GM18526 (cell line): Measurements from ENCODE around the gene ZMAT5.

Experiments
- POLR2A ChIP-seq: IDR thresholded peaks from 3 replicates; pipeline ENCODE4 v1.6.1; 2011; ENCODE audit not compliant: insufficient read length; ENCODE audit errors: extremely low read depth

Gene ZMAT5

DNA sequence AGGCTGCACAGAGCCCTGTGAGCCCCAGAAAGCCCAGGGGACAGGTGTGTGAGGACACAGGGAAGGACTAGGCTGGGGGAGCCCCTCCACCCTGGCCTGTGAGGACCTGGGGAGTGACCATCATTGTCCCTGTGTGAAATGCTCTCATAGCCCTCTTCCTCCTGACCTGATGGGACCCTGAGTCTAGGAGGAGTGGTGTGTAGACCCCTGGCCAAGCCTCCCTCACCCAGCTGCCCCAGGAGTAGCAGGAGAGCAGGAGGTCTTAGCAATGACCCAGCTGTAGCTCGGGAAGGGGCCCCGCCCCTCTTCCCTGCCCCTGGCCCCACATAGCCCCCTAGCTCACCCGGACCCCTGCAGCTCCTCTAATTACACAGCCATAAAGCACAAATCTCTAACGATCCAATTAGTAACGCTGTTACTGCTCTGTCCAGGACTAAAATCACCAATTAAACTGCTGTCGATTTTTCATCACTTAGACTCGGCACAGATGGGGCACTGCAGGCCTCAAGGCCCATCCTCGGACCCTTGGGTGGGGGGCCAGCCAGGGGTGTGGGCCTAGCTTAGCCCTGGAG is 53.6 kb downstream of the ZMAT5 start:
- TF ChIP-seq POLR2A: no peak

DNA sequence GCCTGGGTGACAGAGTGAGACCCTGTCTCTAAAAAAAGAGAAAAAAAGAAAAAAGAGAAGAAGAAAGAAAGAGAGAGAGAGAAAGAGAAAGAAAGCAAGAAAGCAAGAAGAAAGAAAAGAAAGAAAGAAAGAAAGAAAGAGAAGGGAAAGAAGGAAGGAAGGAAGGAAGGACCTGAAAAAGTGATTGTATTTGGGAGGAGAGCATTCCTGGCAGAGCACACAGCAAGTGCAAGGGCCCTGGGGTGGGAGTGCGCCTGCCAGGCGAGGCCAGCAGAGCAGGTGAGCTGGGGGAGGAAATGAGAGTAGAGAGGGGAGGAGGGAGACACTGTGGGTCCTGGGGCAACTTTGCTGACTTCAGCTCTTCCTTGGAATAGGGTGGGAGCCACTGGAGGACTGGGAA is 54.7 kb downstream of the ZMAT5 start:
- TF ChIP-seq POLR2A: no peak

GRCh38 chr22:29710922-29711593 is 55.7 kb downstream of the ZMAT5 start:
- no peak for TF ChIP-seq POLR2A

GRCh38 chr22:29710193-29710592 is 56.6 kb downstream of the ZMAT5 start:
- TF ChIP-seq POLR2A: no peak

- TF ChIP-seq POLR2A: no peak
Measured at GRCh38 chr22:29707471-29707870, 59.3 kb downstream of the ZMAT5 start.

GRCh38 chr22:29707010-29707409 is 59.8 kb downstream of the ZMAT5 start:
- TF ChIP-seq POLR2A: no peak

GRCh38 chr22:29706486-29706885 is 60.3 kb downstream of the ZMAT5 start:
- no peak for TF ChIP-seq POLR2A

DNA sequence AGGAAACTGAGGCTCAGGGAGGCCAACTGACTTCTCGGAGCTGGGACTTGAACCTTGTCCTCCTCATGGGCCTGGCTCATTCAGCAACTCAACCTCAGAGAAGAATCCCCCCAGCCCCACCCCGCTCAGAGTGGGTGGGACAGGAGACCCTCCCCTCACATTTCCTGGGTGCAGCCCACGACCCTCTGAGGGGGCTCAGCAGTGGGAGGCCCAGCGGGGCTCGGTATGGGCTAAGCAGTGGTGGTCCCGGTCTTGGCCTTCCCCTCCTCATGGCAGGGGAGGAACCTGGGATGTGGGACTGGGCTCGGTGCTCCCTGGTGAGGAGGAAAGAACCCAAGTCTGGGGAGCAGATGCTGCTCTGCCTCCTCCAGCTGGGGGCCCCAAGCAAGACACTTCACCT is 61.2 kb downstream of the ZMAT5 start:
- no peak for TF ChIP-seq POLR2A

GRCh38 chr22:29704528-29705285 is 62.1 kb downstream of the ZMAT5 start:
- no peak for TF ChIP-seq POLR2A

DNA sequence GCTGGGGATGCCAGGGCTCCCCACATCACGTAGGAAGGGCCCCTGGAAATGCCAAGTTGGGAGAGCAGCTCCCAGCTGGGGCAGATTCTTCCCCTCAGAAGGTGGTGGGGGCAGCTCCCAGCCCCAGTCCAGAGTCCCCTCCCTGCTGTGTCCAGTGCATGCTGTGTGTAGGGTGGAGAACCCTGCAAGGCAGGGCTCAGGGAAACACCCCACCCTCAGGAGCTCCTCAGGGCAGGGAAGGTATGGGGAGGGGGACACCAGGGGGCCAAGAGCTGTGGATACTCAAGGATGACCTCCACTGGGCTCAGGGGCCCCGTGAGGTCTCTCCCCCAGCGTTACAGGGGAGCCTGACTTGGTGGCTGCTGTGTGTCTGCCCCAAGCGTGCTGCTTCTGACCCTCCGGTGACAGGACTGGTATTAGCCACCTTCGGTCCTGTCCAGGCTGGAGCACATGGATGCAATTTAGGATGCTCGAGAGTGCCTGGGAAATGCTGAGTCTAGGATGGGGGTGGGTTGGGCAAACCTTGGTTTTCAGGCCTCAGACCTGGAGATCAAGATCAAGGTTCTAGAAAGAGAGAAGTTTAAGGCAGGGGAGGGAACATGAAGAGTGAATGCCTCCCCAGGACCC is 63.1 kb downstream of the ZMAT5 start:
- no peak for TF ChIP-seq POLR2A

- TF ChIP-seq POLR2A: no peak
Measured at GRCh38 chr22:29702931-29703501, 63.8 kb downstream of the ZMAT5 start.

DNA sequence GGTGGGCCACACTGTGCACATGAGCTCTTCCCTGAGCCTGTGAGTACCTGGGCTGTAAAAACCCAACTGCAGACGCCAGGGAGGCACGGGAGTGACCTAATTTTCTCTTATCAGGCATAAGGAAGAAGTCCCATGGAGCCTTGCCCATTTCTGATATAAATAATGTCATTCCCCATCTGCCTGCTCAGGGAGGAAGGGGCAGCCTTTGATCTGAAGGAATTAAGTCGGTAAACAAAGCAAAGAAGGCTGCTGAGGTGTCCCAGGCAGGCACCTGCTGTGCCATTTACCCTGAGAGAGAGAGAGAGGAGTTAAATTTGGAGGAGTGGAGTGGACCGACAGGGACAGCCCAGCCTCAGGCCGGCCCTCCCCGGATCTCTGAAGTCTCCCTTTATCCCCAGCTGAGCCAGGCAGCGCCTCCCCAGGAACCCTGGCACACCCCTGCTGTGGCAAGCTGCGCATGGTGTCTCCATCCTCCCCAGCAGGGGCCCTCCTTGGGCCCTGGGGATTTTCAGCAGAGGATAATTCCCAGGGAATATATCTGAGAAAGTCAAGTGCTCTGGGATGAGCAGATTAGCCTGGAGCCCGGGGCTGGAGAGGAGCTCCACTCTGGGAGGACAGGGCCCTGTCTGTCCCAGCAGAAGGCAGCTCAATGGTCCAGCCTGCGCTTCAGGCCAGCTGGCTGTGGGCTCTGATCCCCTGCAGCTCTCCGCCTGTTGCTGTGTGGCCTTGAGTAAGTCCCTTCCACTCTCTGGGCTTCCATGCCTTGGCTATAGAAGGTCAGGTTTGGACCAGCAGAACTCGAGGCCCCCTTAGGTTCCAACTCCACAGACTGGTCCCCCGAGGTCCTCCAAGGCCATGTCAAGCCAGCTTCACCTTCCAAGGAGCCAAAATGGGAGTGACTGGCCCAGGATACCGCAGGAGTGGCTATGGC is 64.5 kb downstream of the ZMAT5 start:
- TF ChIP-seq POLR2A: no peak

DNA sequence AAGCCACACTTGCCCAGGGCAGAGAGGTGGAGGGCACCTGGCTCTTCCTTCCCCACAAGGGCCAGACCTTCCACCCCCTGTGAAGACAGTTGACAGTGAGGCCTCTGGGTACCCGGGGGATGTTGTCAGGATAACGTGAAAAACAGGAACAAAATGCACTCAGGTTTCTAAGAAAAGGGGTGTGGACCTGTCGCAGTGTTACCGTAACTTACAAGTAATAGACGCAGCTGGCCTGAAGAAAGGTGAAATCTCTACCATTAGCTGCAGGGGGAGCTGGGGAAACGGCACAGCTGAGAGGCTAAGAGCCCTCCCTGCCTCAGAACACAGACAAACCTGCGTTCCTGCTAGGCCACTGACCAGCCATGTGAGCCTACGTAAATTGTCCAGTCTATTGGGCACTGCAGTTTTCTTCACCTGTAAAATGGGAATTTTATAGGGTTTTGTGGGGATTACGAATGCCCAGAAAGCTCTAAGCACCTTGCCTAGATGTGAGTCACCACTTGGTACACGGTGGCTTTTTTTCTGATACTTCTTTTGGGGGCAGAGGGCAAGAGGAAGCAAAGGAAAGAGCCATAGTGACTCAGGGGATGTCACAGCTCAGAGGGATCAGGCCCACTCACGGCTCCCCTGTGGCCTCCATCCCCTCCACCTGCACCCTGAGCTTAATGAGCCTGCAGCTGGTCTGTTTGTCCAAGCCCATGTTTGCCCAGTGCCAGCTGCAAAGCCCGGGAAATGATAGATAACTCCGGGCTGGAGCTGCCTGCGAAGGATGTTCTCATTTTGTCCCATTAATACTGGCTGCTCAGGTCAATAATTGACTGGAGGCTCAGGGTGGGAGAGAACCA is 65.4 kb downstream of the ZMAT5 start:
- TF ChIP-seq POLR2A: no peak

DNA sequence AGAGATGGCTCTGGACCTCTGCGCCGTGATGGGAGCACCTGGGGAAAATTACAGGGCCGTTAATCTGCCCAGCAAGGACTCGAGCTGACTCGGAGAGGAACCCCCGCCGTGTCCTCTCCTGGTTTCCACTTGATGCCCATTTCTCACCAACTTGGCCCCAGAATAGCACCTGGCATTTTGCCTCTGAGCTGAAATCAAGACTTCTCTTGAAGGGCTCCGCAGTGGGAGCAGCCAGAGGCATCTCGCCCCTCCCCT is 66.0 kb downstream of the ZMAT5 start:
- TF ChIP-seq POLR2A: no peak

GRCh38 chr22:29700206-29700899 is 66.5 kb downstream of the ZMAT5 start:
- no peak for TF ChIP-seq POLR2A
